ENCODE measurements around the gene PWWP2A.
"Not testable (repeated sequence)": the region's sequence is repeated elsewhere in the genome, so short reads cannot be mapped to it uniquely, and the experiment has no call there.

Gene PWWP2A

GRCh38 chr5:160166069-160166972 is 47.1 kb upstream of the PWWP2A start:
- H3K27ac ChIP-seq = no peak overlapping the region; the same call in 1 of the 2 replicates
- H3K4me1 ChIP-seq (ENCODE audit: low read depth, poor library complexity, severe bottlenecking) = peaks cover 32% of the 10 kb centered on the region
- no peaks in the 10 kb centered on the region for H3K36me3 ChIP-seq (ENCODE audit: insufficient read depth)
- H2AFZ ChIP-seq (ENCODE audit: low read depth) = peak overlapping the region; percentile 38; the same call in 1 of the 2 replicates
- H3K9ac ChIP-seq = no peak overlapping the region
- TF ChIP-seq CTCF (conservative IDR thresholded peaks at IDR 0.05; ENCODE audit: low read depth, low read length) = no peak
- H3K79me2 ChIP-seq (ENCODE audit: insufficient read depth, low read depth) = no peaks in the 10 kb centered on the region
- no peaks in the 10 kb centered on the region for H4K20me1 ChIP-seq (ENCODE audit: insufficient read depth)
- peak overlapping the region; percentile 76; the same call in 1 of the 2 replicates for H3K4me2 ChIP-seq
- no peak overlapping the region for H3K4me3 ChIP-seq (IDR thresholded peaks at IDR 0.05; ENCODE audit: insufficient read depth, low read depth, low read length)
- no peaks in the 10 kb centered on the region for H3K27me3 ChIP-seq (ENCODE audit: insufficient read depth, low read depth)

GRCh38 chr5:160165137-160166068 is 46.2 kb upstream of the PWWP2A start:
- no peaks in the 10 kb centered on the region for H3K36me3 ChIP-seq (ENCODE audit: insufficient read depth)
- no peak overlapping the region for H3K4me3 ChIP-seq (IDR thresholded peaks at IDR 0.05; ENCODE audit: insufficient read depth, low read depth, low read length)
- H3K4me2 ChIP-seq = peak overlapping the region; percentile 76
- no peaks in the 10 kb centered on the region for H4K20me1 ChIP-seq (ENCODE audit: insufficient read depth)
- H2AFZ ChIP-seq (ENCODE audit: low read depth) = peak overlapping the region; percentile 38; the same call in 1 of the 2 replicates
- peaks cover 41% of the 10 kb centered on the region for H3K4me1 ChIP-seq (ENCODE audit: low read depth, poor library complexity, severe bottlenecking)
- H3K27me3 ChIP-seq (ENCODE audit: insufficient read depth, low read depth) = no peaks in the 10 kb centered on the region
- H3K9ac ChIP-seq = peak overlapping the region; percentile 30; the same call in 1 of the 2 replicates
- no peaks in the 10 kb centered on the region for H3K79me2 ChIP-seq (ENCODE audit: insufficient read depth, low read depth)
- peak overlapping the region; percentile 42; the same call in 1 of the 2 replicates for H3K27ac ChIP-seq
- no peak for TF ChIP-seq CTCF (conservative IDR thresholded peaks at IDR 0.05; ENCODE audit: low read depth, low read length)

- H4K20me1 ChIP-seq (ENCODE audit: insufficient read depth) = no peaks in the 10 kb centered on the region
- H3K4me3 ChIP-seq (IDR thresholded peaks at IDR 0.05; ENCODE audit: insufficient read depth, low read depth, low read length) = no peak overlapping the region
- H3K79me2 ChIP-seq (ENCODE audit: insufficient read depth, low read depth) = no peaks in the 10 kb centered on the region
- peaks cover 50% of the 10 kb centered on the region for H3K4me1 ChIP-seq (ENCODE audit: low read depth, poor library complexity, severe bottlenecking)
- H3K27ac ChIP-seq = no peak overlapping the region
- no peak overlapping the region for H2AFZ ChIP-seq (ENCODE audit: low read depth)
- no peak for TF ChIP-seq CTCF (conservative IDR thresholded peaks at IDR 0.05; ENCODE audit: low read depth, low read length)
- H3K9ac ChIP-seq = no peak overlapping the region
- H3K4me2 ChIP-seq = no peak overlapping the region
- H3K36me3 ChIP-seq (ENCODE audit: insufficient read depth) = no peaks in the 10 kb centered on the region
- H3K27me3 ChIP-seq (ENCODE audit: insufficient read depth, low read depth) = no peaks in the 10 kb centered on the region
Observed at GRCh38 chr5:160162910-160163309, 43.7 kb upstream of the PWWP2A start.

GRCh38 chr5:160161626-160162025 is 42.4 kb upstream of the PWWP2A start:
- H4K20me1 ChIP-seq (ENCODE audit: insufficient read depth) = no peaks in the 10 kb centered on the region
- H3K27me3 ChIP-seq (ENCODE audit: insufficient read depth, low read depth) = no peaks in the 10 kb centered on the region
- no peak overlapping the region for H3K27ac ChIP-seq
- peaks cover 50% of the 10 kb centered on the region for H3K4me1 ChIP-seq (ENCODE audit: low read depth, poor library complexity, severe bottlenecking)
- H3K79me2 ChIP-seq (ENCODE audit: insufficient read depth, low read depth) = no peaks in the 10 kb centered on the region
- TF ChIP-seq CTCF (conservative IDR thresholded peaks at IDR 0.05; ENCODE audit: low read depth, low read length) = no peak
- no peak overlapping the region for H2AFZ ChIP-seq (ENCODE audit: low read depth)
- H3K4me3 ChIP-seq (IDR thresholded peaks at IDR 0.05; ENCODE audit: insufficient read depth, low read depth, low read length) = no peak overlapping the region
- H3K4me2 ChIP-seq = peak overlapping the region; percentile 74; the same call in 1 of the 2 replicates
- no peak overlapping the region for H3K9ac ChIP-seq
- no peaks in the 10 kb centered on the region for H3K36me3 ChIP-seq (ENCODE audit: insufficient read depth)

GRCh38 chr5:160160875-160161274 is 41.6 kb upstream of the PWWP2A start:
- H3K79me2 ChIP-seq (ENCODE audit: insufficient read depth, low read depth); H4K20me1 ChIP-seq (ENCODE audit: insufficient read depth); H3K27me3 ChIP-seq (ENCODE audit: insufficient read depth, low read depth); H3K4me3 ChIP-seq (IDR thresholded peaks at IDR 0.05; ENCODE audit: insufficient read depth, low read depth, low read length); H3K36me3 ChIP-seq (ENCODE audit: insufficient read depth): not testable (repeated sequence)
- Histone ChIP-seq H3K4me2 (peak overlapping the region; percentile 74), H2AFZ (ENCODE audit: low read depth) (peak overlapping the region; percentile 51; the same call in 1 of the 2 replicates), H3K4me1 (ENCODE audit: low read depth, poor library complexity, severe bottlenecking) (peaks cover 44% of the 10 kb centered on the region), H3K27ac (peak overlapping the region; percentile 75), H3K9ac (peak overlapping the region; percentile 34; the same call in 1 of the 2 replicates)
